Body of pancreas (tissue), 4 donors: Measurements from ENCODE around the gene MYL3.

ENCODE experiments used
- CTCF ChIP-seq, 7 experiments: fragments of 450-650 bp in 4 of 7; fragments of 200-600 bp in 3 of 7; sonication (generic) in 3 of 7; IDR thresholded peaks; one replicate each; pipeline ENCODE4 v1.5.1; 2016 to 2019; ENCODE audit warnings: antibody characterized with exemption in 7 of 7
- POLR2A ChIP-seq, 3 donors: fragments of 450-650 bp; IDR thresholded peaks; one replicate each; pipeline ENCODE4 v1.6.1; 2016; ENCODE audit warnings: antibody characterized with exemption in 3 of 3, mild to moderate bottlenecking in 2 of 3

GRCh38 chr3:46907271-46907670, 44.0 kb upstream of the MYL3 start:
- TF ChIP-seq CTCF (IDR thresholded peaks at IDR 0.05) (no peak), POLR2A (IDR thresholded peaks at IDR 0.05) (no peak)
